ENCODE measurements around the gene ONECUT1.
A peak's percentile ranks its signal among the peaks of the same experiment; 100 is the strongest.

DNA sequence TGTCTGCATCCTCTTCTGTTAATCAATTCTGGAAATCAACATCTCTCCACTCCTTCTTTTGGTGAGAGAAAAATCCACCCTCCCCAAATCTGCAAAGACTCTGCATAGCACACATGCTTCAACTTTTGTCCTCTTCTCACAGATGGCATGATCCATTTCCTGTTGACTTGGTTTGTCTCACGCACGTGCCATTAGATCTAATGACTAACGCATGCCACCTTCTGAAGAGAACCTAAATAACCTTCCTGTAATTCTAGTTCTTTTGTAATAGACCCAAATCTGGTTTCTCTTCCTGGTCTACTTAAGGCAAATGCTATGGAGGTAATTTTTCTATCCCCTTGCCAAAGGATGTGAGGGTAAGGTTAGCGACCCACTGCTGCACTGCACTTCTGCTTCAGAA lies 60.0 kb downstream of the ONECUT1 start:
- TF ChIP-seq SIN3A (IDR thresholded peaks at IDR 0.05; ENCODE audit: low read depth, low read length), result no peak
- TF ChIP-seq, protein P1, sequence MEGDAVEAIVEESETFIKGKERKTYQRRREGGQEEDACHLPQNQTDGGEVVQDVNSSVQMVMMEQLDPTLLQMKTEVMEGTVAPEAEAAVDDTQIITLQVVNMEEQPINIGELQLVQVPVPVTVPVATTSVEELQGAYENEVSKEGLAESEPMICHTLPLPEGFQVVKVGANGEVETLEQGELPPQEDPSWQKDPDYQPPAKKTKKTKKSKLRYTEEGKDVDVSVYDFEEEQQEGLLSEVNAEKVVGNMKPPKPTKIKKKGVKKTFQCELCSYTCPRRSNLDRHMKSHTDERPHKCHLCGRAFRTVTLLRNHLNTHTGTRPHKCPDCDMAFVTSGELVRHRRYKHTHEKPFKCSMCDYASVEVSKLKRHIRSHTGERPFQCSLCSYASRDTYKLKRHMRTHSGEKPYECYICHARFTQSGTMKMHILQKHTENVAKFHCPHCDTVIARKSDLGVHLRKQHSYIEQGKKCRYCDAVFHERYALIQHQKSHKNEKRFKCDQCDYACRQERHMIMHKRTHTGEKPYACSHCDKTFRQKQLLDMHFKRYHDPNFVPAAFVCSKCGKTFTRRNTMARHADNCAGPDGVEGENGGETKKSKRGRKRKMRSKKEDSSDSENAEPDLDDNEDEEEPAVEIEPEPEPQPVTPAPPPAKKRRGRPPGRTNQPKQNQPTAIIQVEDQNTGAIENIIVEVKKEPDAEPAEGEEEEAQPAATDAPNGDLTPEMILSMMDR (IDR thresholded peaks at IDR 0.05 in 2 of 3, conservative IDR thresholded peaks at IDR 0.05 in 1 of 3; ENCODE audit: control insufficient read depth in 2 of 3, extremely low read depth in 1 of 3, insufficient read depth in 1 of 3, low read depth in 3 of 3, low read length in 3 of 3), result 0 out of 6 replicates have a peak, but pooled peaks of 1 of the 3 experiments have one; percentile 6
- TF ChIP-seq, protein P2, sequence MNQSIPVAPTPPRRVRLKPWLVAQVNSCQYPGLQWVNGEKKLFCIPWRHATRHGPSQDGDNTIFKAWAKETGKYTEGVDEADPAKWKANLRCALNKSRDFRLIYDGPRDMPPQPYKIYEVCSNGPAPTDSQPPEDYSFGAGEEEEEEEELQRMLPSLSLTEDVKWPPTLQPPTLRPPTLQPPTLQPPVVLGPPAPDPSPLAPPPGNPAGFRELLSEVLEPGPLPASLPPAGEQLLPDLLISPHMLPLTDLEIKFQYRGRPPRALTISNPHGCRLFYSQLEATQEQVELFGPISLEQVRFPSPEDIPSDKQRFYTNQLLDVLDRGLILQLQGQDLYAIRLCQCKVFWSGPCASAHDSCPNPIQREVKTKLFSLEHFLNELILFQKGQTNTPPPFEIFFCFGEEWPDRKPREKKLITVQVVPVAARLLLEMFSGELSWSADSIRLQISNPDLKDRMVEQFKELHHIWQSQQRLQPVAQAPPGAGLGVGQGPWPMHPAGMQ (IDR thresholded peaks at IDR 0.05; ENCODE audit: borderline replicate concordance), result no peak
- TF ChIP-seq YY1 (IDR thresholded peaks at IDR 0.05; ENCODE audit: low read depth, low read length), result no peak
- TF ChIP-seq NFYB (IDR thresholded peaks at IDR 0.05; ENCODE audit: insufficient read depth, low read depth, low read length), result no peak
- TF ChIP-seq SMARCA5 (IDR thresholded peaks at IDR 0.05), result no peak
